Fibroblast of lung (primary cell): ENCODE measurements around the gene PHF21A. TPM values are rescaled to one million over a fixed set of nuclear protein-coding genes. Genes with fewer than 3 reads are reported as not detected.
"Not testable (repeated sequence)": the region's sequence is repeated elsewhere in the genome, so short reads cannot be mapped to it uniquely, and the experiment has no call there.

Experiments used
- DNase-seq, 2 donors: peaks; one replicate each; pipeline versions ENCODE4 v3.0.0 to v3.0.0-alpha.2; 2010; ENCODE audit warnings: low read depth in 2 of 2
- H2AFZ ChIP-seq: 2 replicates; pipeline ENCODE4 v1.5.1; 2012; ENCODE audit warnings: low read length, control low read depth, inconsistent platforms
- H3K27ac ChIP-seq: 2 replicates; pipeline ENCODE4 v1.5.1; 2011; ENCODE audit warnings: low read length, control low read depth; ENCODE audit not compliant: insufficient read depth
- H3K27me3 ChIP-seq: 2 replicates; pipeline ENCODE4 v1.5.1; 2011; ENCODE audit warnings: mild to moderate bottlenecking, low read length; ENCODE audit not compliant: control insufficient read depth, insufficient read depth
- H3K36me3 ChIP-seq: 2 replicates; pipeline ENCODE4 v1.5.1; 2011; ENCODE audit warnings: low read length; ENCODE audit not compliant: control insufficient read depth, insufficient read depth
- H3K4me1 ChIP-seq: 2 replicates; pipeline ENCODE4 v1.5.1; 2011; ENCODE audit warnings: low read length; ENCODE audit not compliant: control insufficient read depth, insufficient read depth; ENCODE audit errors: extremely low read depth
- H3K4me2 ChIP-seq: 2 replicates; pipeline ENCODE4 v1.5.1; 2011; ENCODE audit warnings: low read length, control low read depth; ENCODE audit not compliant: insufficient read depth; ENCODE audit errors: extremely low read depth
- H3K4me3 ChIP-seq, 4 experiments: fragments of 200-600 bp in 1 of 4; sonication (generic) in 1 of 4; replicated peaks in 1 of 4; 2 replicates each; pipeline ENCODE4 v1.5.1; 2011 to 2016; ENCODE audit warnings: low read length in 4 of 4, low read depth in 3 of 4, mild to moderate bottlenecking in 3 of 4, control low read depth in 2 of 4, inconsistent platforms in 1 of 4, mixed read lengths in 1 of 4; ENCODE audit not compliant: insufficient read depth in 1 of 4; ENCODE audit errors: control extremely low read depth in 1 of 4
- H3K79me2 ChIP-seq: 2 replicates; pipeline ENCODE4 v1.5.1; 2012; ENCODE audit warnings: mild to moderate bottlenecking, low read length, inconsistent platforms; ENCODE audit not compliant: control insufficient read depth, insufficient read depth
- H3K9ac ChIP-seq: 2 replicates; pipeline ENCODE4 v1.5.1; 2011; ENCODE audit warnings: mild to moderate bottlenecking, low read length, control low read depth; ENCODE audit not compliant: insufficient read depth
- H3K9me3 ChIP-seq: 2 replicates; pipeline ENCODE4 v1.5.1; 2012; ENCODE audit warnings: low read depth, low read length; ENCODE audit not compliant: control insufficient read depth, insufficient read depth
- H4K20me1 ChIP-seq: 2 replicates; pipeline ENCODE4 v1.5.1; 2011; ENCODE audit warnings: low read length; ENCODE audit not compliant: control insufficient read depth, insufficient read depth; ENCODE audit errors: extremely low read depth
- CTCF ChIP-seq, 2 donors: IDR thresholded peaks in 1 of 2; conservative IDR thresholded peaks in 1 of 2; 1 replicate in 1 of 2; 2 replicates in 1 of 2; pipeline ENCODE4 v1.5.1; 2011 to 2012; ENCODE audit warnings: low read length in 2 of 2, control low read depth in 1 of 2, inconsistent platforms in 1 of 2, low read depth in 1 of 2, mild to moderate bottlenecking in 1 of 2
- EZH2 ChIP-seq: IDR thresholded peaks from 2 replicates; pipeline ENCODE4 v1.5.1; 2012; ENCODE audit warnings: low read length, control low read depth, mild to moderate bottlenecking; ENCODE audit errors: missing control alignments
- polyA plus RNA-seq, 2 donors: library from polyadenylated mRNA; depleted of rRNA in 1 of 2; stranded (reverse) in 1 of 2; unstranded in 1 of 2; fragments of >200 nt; gene quantifications; 2 replicates each; pipeline ENCODE4 v1.2.1, GENCODE V29; 2011 to 2012; ENCODE audit warnings: missing spikeins in 1 of 2
- total RNA-seq: library from RNA; depleted of rRNA; stranded (reverse); fragments of >200 nt; gene quantifications from 2 replicates; pipeline ENCODE4 v1.2.1, GENCODE V29; 2014

PHF21A gene
- total and polyA plus RNA-seq, 2 donors (not counting 1 experiment from before 2014, with no cell fraction given), result 18.5 to 21.0 TPM

DNA sequence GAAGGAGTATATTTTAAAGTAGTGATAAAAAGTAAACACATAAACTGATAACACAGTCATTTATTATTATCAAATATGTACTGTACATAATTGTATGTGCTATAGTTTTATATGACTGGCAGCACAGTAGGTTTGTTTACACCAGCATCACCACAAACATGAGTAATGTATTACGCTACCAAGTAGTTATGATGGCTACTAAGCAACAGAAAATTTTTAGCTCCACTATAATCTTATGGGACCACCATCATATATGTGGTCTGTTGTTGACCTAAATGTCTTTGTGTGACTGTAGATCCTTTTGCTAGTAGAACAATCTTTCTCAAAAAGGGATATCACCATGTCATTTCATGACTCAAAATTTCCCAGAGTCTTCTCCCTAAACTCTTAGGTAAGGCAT lies 105.3 kb downstream of the PHF21A start:
- H3K9me3 ChIP-seq, result no peaks in the 10 kb centered on the region

GRCh38 chr11:46014168-46014567 lies 107.1 kb downstream of the PHF21A start:
- not testable (repeated sequence) for H4K20me1 ChIP-seq, H3K4me3 ChIP-seq, H2AFZ ChIP-seq, H3K79me2 ChIP-seq, H3K27ac ChIP-seq, H3K9me3 ChIP-seq, DNase-seq, H3K9ac ChIP-seq, H3K36me3 ChIP-seq, H3K27me3 ChIP-seq, H3K4me2 ChIP-seq, H3K4me1 ChIP-seq

More for the DNA sequence above, 105.3 kb downstream of the PHF21A start:
- H3K79me2 ChIP-seq, result no peaks in the 10 kb centered on the region
- no peaks in the 10 kb centered on the region for H3K36me3 ChIP-seq
- no peaks in the 10 kb centered on the region for H3K4me1 ChIP-seq
- no peak overlapping the region for H3K27ac ChIP-seq
- no peak overlapping the region for H2AFZ ChIP-seq
- DNase-seq, result no peak
- H3K27me3 ChIP-seq, result no peaks in the 10 kb centered on the region
- H3K4me3 ChIP-seq, result no peak overlapping the region
- no peak overlapping the region for H3K4me2 ChIP-seq
- no peaks in the 10 kb centered on the region for H4K20me1 ChIP-seq
- TF ChIP-seq CTCF (conservative IDR thresholded peaks at IDR 0.05 in 1 of 2, IDR thresholded peaks at IDR 0.05 in 1 of 2; ENCODE audit: low read depth in 1 of 2, low read length in 2 of 2) (no peak), EZH2 (no peak)
- H3K9ac ChIP-seq, result no peak overlapping the region

DNA sequence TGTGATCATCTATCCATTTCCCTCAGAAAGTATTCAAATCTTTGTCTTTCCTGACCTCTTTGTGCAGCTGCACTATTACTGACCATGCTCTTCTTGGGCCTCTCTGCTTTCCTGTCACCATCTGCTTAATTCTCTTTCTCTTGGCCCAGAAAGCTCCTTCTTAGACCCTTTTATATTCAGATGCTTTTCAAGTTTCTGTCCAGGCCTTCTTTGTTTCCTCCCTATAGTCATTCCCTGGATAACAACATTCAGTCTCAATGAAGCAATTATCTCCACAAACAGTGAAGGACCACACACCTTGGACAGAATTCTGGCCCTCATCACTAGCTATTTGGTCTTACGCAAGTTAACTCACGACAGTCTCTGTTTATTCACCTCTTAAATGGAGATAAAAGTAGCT lies 109.1 kb downstream of the PHF21A start:
- DNase-seq, result no peak
- Histone ChIP-seq H3K79me2 (no peaks in the 10 kb centered on the region), H3K36me3 (no peaks in the 10 kb centered on the region), H2AFZ (no peak overlapping the region), H3K9ac (no peak overlapping the region), H3K4me1 (no peaks in the 10 kb centered on the region), H3K27me3 (no peaks in the 10 kb centered on the region), H3K9me3 (no peaks in the 10 kb centered on the region), H3K27ac (no peak overlapping the region), H3K4me3 (no peak overlapping the region), H3K4me2 (no peak overlapping the region), H4K20me1 (no peaks in the 10 kb centered on the region)
- TF ChIP-seq EZH2 (no peak), CTCF (conservative IDR thresholded peaks at IDR 0.05 in 1 of 2, IDR thresholded peaks at IDR 0.05 in 1 of 2; ENCODE audit: low read depth in 1 of 2, low read length in 2 of 2) (no peak)
